ENCODE results near the gene TRPV3.

The TRPV3 gene

DNA sequence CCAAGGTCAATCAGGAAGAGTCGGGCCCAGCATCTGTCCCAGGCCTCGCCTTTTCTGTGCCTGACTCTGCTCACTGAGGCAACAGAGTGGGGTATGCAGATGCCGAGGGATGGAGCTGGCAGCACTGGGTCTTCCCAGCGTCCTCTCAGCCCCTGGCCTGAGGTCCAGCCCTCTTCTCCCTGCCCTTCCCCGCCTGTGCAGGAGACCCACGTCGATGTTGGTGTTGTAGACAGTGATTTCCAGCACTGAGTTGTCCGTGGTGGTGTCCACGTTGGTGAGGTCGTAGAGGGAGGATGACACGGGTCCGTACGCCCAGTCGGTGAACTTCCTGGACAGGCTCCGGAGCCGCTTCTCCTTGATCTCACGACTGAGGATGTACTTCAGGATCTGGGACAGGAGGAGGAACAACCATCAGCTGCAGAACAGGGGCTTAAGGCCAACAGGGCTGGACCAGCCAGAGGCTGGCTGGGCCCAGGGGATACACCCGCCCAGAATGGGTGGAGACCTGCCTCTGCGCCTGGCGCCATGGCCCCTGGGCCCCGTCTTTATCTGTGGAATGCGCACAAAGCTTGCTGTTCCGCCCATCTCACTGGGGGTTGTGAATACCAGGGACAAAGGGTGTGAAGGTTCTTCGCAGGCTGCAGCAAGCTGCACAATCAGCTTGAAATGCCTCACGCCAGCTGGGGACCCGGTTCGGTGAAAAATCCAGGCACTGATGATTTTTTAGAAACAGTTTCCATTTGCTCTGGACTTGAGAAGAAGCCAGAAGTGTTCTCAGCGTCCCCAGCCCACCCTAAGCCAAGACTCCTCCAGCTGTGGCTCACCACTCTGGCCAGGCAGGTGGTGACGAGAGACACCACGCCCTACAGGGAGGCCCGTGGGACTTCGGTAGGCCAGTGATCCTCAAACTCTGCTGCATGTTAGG, 27.5 kb downstream of the TRPV3 start:
- Histone ChIP-seq H3K4me3 (ENCODE audit: low read depth, low read length, poor library complexity, severe bottlenecking) (no peak overlapping the region), H3K4me1 (ENCODE audit: insufficient read depth, low read length, severe bottlenecking) (no peaks in the 10 kb centered on the region), H3F3A (ENCODE audit: insufficient read depth, low read length) (no peaks in the 10 kb centered on the region), H3K9me3 (ENCODE audit: low read length) (no peaks in the 10 kb centered on the region), H3K9me2 (ENCODE audit: low read depth, low read length) (no peaks in the 10 kb centered on the region), H4K20me1 (ENCODE audit: insufficient read depth, low read length) (no peaks in the 10 kb centered on the region), H3K79me2 (ENCODE audit: insufficient read depth, low read length) (no peaks in the 10 kb centered on the region), H3K27ac (ENCODE audit: low read depth, low read length, poor library complexity, severe bottlenecking) (no peak overlapping the region), H2AFZ (ENCODE audit: low read length) (no peak overlapping the region), H3K9ac (ENCODE audit: low read length) (no peak overlapping the region), H3K27me3 (ENCODE audit: insufficient read depth, low read length) (0 out of 2 replicates have a peak, but pooled peaks cover 3% of the 10 kb centered on the region), H3K4me2 (ENCODE audit: low read length) (no peak overlapping the region), H3K36me3 (ENCODE audit: insufficient read depth, low read length) (no peaks in the 10 kb centered on the region)
- TF ChIP-seq EZH2 (IDR thresholded peaks at IDR 0.05; ENCODE audit: borderline replicate concordance, low read length), result no peak
- TF ChIP-seq, protein P1, sequence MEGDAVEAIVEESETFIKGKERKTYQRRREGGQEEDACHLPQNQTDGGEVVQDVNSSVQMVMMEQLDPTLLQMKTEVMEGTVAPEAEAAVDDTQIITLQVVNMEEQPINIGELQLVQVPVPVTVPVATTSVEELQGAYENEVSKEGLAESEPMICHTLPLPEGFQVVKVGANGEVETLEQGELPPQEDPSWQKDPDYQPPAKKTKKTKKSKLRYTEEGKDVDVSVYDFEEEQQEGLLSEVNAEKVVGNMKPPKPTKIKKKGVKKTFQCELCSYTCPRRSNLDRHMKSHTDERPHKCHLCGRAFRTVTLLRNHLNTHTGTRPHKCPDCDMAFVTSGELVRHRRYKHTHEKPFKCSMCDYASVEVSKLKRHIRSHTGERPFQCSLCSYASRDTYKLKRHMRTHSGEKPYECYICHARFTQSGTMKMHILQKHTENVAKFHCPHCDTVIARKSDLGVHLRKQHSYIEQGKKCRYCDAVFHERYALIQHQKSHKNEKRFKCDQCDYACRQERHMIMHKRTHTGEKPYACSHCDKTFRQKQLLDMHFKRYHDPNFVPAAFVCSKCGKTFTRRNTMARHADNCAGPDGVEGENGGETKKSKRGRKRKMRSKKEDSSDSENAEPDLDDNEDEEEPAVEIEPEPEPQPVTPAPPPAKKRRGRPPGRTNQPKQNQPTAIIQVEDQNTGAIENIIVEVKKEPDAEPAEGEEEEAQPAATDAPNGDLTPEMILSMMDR (IDR thresholded peaks at IDR 0.05; ENCODE audit: low read length), result no peak

DNA sequence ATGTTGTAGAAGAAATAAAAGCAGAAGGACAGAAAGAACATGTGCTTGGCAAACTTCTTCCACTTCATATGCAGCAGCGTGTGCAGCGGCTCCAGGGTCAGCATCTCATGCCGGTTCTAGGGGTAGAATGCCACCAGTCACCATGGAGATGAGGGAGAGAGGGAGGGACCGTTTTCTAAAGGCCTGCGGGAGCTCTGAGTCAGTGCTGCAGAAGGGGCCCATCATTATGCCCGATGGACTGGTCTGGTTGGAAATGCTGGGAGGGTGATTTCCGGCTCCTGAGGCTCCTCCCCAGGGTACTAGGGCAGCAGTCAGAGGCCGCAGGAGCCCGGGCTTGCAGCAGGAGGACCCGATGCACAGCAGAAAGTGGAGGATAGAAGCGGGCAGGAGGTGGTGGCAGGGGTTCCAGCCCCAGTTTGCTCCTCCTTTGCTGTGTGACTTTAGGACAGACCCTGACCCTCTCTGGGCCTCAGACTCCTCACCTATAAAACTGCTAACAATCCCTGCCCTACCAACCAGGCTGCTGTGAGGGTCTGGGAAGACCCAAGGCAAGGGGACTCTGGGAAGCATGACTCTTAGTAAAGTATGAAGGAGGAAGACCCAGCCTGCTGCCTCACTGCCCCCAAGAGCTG, 28.6 kb downstream of the TRPV3 start:
- Histone ChIP-seq H3K36me3 (ENCODE audit: insufficient read depth, low read length) (no peaks in the 10 kb centered on the region), H3K79me2 (ENCODE audit: insufficient read depth, low read length) (no peaks in the 10 kb centered on the region), H4K20me1 (ENCODE audit: insufficient read depth, low read length) (no peaks in the 10 kb centered on the region), H3K27ac (ENCODE audit: low read depth, low read length, poor library complexity, severe bottlenecking) (no peak overlapping the region), H3K4me2 (ENCODE audit: low read length) (no peak overlapping the region), H3K9ac (ENCODE audit: low read length) (no peak overlapping the region), H3K4me3 (ENCODE audit: low read depth, low read length, poor library complexity, severe bottlenecking) (no peak overlapping the region), H3K9me2 (ENCODE audit: low read depth, low read length) (no peaks in the 10 kb centered on the region), H3K4me1 (ENCODE audit: insufficient read depth, low read length, severe bottlenecking) (no peaks in the 10 kb centered on the region), H2AFZ (ENCODE audit: low read length) (no peak overlapping the region), H3F3A (ENCODE audit: insufficient read depth, low read length) (no peaks in the 10 kb centered on the region), H3K27me3 (ENCODE audit: insufficient read depth, low read length) (0 out of 2 replicates have a peak, but pooled peaks cover 3% of the 10 kb centered on the region), H3K9me3 (ENCODE audit: low read length) (no peaks in the 10 kb centered on the region)
- TF ChIP-seq EZH2 (IDR thresholded peaks at IDR 0.05; ENCODE audit: borderline replicate concordance, low read length), result no peak
- TF ChIP-seq, protein P1 (IDR thresholded peaks at IDR 0.05; ENCODE audit: low read length), result no peak

DNA sequence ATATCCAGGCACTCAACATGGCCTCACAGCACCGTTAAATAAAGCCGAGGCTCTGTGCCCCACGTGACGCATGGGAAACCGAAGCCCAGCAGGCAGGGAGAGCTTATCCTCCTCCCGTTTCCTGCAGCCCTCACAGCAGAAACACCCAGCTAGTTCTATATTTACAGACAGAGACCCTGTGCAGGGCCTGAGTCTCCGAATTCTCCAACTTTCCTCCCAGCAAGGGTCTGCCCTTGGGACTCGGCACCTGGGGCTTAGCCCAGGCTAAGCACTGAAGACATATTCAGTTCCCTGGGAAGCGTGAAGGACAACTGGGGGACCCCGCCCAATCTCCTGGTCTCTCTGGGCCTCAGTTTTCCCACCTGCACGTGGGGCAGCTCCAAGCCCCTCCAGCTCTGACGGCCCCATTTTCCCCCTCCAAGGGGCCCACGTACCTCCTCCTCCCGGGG, 29.2 kb downstream of the TRPV3 start:
- TF ChIP-seq EZH2 (IDR thresholded peaks at IDR 0.05; ENCODE audit: borderline replicate concordance, low read length), result no peak
- TF ChIP-seq, protein P1 (IDR thresholded peaks at IDR 0.05; ENCODE audit: low read length), result no peak
- Histone ChIP-seq H3K36me3 (ENCODE audit: insufficient read depth, low read length) (no peaks in the 10 kb centered on the region), H3K9me3 (ENCODE audit: low read length) (no peaks in the 10 kb centered on the region), H4K20me1 (ENCODE audit: insufficient read depth, low read length) (no peaks in the 10 kb centered on the region), H3K79me2 (ENCODE audit: insufficient read depth, low read length) (no peaks in the 10 kb centered on the region), H3K4me3 (ENCODE audit: low read depth, low read length, poor library complexity, severe bottlenecking) (no peak overlapping the region), H3K9ac (ENCODE audit: low read length) (no peak overlapping the region), H3K4me2 (ENCODE audit: low read length) (no peak overlapping the region), H3K4me1 (ENCODE audit: insufficient read depth, low read length, severe bottlenecking) (no peaks in the 10 kb centered on the region), H2AFZ (ENCODE audit: low read length) (no peak overlapping the region), H3K27ac (ENCODE audit: low read depth, low read length, poor library complexity, severe bottlenecking) (no peak overlapping the region), H3F3A (ENCODE audit: insufficient read depth, low read length) (no peaks in the 10 kb centered on the region), H3K9me2 (ENCODE audit: low read depth, low read length) (no peaks in the 10 kb centered on the region), H3K27me3 (ENCODE audit: insufficient read depth, low read length) (0 out of 2 replicates have a peak, but pooled peaks cover 3% of the 10 kb centered on the region)
